ENCODE data around the gene UST.

The UST gene

DNA sequence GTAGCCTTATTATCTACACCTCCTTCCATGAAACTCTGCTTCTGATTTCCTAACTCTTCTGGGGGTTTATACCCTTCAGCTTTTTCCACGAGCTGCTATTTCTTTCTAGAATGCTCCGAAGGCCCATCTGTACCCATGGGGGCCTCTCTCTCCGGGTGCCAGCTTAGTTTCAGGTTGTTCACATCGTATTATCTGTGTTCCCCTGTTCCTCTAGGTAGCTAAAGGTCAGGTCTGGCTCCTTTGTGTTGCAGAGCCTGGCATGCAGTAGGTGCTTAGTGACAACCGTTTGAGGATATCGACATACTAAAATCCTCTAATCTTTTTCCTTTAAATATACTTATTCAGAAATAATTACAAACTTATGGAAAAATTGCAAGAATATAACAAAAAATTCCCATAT lies 73.0 kb downstream of the UST start:
- H3K27ac ChIP-seq, result no peak overlapping the region
- no peak for TF ChIP-seq ZFX (IDR thresholded peaks at IDR 0.05)
- TF ChIP-seq, protein P1, sequence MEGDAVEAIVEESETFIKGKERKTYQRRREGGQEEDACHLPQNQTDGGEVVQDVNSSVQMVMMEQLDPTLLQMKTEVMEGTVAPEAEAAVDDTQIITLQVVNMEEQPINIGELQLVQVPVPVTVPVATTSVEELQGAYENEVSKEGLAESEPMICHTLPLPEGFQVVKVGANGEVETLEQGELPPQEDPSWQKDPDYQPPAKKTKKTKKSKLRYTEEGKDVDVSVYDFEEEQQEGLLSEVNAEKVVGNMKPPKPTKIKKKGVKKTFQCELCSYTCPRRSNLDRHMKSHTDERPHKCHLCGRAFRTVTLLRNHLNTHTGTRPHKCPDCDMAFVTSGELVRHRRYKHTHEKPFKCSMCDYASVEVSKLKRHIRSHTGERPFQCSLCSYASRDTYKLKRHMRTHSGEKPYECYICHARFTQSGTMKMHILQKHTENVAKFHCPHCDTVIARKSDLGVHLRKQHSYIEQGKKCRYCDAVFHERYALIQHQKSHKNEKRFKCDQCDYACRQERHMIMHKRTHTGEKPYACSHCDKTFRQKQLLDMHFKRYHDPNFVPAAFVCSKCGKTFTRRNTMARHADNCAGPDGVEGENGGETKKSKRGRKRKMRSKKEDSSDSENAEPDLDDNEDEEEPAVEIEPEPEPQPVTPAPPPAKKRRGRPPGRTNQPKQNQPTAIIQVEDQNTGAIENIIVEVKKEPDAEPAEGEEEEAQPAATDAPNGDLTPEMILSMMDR (conservative IDR thresholded peaks at IDR 0.05), result no peak

GRCh38 chr6:148822819-148823218 lies 76.0 kb downstream of the UST start:
- TF ChIP-seq ZFX (IDR thresholded peaks at IDR 0.05), result no peak
- TF ChIP-seq, protein P1 (conservative IDR thresholded peaks at IDR 0.05), result no peak
- H3K27ac ChIP-seq, result no peak overlapping the region

DNA sequence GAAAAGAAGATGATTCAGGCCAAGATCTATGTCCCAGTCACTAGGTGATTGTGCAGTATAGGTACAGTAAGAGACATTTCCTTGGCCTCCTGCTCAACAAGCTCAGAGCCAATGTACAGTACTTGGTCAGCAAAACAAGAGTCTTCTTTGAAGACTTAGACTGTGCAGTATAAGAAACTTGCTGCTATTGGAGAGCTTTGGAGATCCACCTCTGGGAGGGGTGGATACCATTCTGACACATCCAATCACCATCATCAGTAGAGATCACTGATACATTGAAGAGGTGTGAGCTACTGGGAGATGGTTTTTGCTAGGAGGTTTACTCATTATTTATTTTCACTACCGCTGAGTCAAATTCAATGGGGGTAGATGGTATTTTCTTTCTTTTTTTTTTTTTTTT lies 77.5 kb downstream of the UST start:
- no peak for TF ChIP-seq ZFX (IDR thresholded peaks at IDR 0.05)
- no peak overlapping the region for H3K27ac ChIP-seq

- TF ChIP-seq, protein P1 (conservative IDR thresholded peaks at IDR 0.05), result no peak
- TF ChIP-seq ZFX (IDR thresholded peaks at IDR 0.05), result no peak
- no peak overlapping the region for H3K27ac ChIP-seq
These were observed 78.1 kb downstream of the UST start for GRCh38 chr6:148824960-148825359.

DNA sequence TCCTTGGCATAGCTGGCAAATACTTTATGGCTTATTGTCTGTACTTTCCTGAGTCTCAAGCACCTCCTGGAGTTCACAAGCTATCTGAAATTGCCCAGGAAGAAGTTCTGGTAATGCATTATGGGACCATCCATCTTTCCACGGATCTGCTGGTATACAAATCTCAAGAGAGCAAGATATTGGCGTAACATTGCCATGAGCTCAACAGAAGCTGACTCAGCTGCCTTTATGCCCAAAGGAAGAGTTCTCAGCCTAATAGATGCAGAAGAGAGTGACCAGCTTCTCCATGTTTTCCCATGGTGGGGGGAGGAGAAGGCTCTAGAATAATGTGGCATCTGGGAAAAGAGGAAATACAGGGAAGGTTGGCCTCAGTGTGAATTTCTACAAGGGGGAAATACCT lies 78.7 kb downstream of the UST start:
- no peak overlapping the region for H3K27ac ChIP-seq
- TF ChIP-seq, protein P1 (conservative IDR thresholded peaks at IDR 0.05), result no peak
- TF ChIP-seq ZFX (IDR thresholded peaks at IDR 0.05), result no peak

- no peak overlapping the region for H3K27ac ChIP-seq
- TF ChIP-seq, protein P1 (conservative IDR thresholded peaks at IDR 0.05), result no peak
- no peak for TF ChIP-seq ZFX (IDR thresholded peaks at IDR 0.05)
These were observed 80.7 kb downstream of the UST start for GRCh38 chr6:148827416-148828045.

DNA sequence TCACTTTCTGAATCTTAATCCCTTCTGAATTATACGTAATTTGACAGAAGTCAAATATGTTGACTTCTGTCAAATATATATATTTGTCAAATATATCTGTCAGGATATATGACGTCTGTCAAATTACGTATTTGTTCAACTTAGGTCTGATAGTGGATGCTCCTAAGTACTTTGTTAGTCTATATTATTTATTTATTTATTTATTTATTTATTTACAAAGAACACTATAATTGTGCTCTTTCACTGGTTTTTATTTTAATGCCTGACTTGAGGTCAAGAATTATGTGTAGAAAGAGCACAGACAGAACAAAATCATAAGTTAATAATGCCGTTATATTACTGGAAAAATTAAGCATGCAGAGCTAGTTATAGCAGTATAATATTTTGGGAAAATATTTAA lies 81.2 kb downstream of the UST start:
- H3K27ac ChIP-seq, result no peak overlapping the region
- TF ChIP-seq, protein P1 (conservative IDR thresholded peaks at IDR 0.05), result no peak
- no peak for TF ChIP-seq ZFX (IDR thresholded peaks at IDR 0.05)

DNA sequence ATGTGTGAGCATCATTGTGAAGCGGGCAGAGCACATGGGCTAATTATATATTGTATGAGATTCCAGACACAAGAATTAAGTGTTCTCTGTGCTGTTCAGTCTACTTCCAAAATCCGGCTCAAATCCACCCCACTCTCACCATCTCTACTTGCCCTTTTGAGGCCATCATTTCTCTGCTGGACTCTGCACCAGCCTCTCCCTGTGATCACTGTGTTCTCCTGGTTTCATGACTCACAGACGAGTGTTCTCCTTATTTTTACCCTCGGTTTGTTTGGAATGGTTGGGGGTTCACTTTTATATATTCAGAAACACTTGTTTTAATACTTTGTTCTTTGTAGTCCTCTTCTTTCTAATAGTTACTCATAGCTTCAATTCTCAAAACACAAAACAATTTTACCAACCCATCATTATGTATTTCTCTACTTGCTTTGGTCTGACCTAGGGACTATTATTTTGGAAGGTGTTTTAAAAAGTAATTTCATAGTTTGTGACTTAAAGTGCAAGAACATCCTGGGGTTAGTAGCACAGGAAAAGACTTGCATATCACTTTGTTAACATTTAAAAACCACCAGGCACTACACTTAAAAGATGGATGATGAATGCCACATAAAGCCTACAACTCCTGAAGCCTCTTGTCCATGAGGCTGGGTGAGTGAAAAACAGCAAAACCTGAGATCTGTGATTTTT lies 82.7 kb downstream of the UST start:
- TF ChIP-seq ZFX (IDR thresholded peaks at IDR 0.05), result no peak
- TF ChIP-seq, protein P1 (conservative IDR thresholded peaks at IDR 0.05), result no peak
- H3K27ac ChIP-seq, result no peak overlapping the region

All from C4-2B (cell line).